Measurements from ENCODE around the gene SEMG2. TPM values are rescaled to one million over a fixed set of nuclear protein-coding genes. Genes with fewer than 3 reads are reported as not detected.

The SEMG2 gene
- total RNA-seq, 1 experiment from 2014 or later = not detected

- Histone ChIP-seq H3K79me2 (ENCODE audit: insufficient read depth, low read length) (no peaks in the 10 kb centered on the region), H3K4me3 (replicated peaks in 1 of 2; ENCODE audit: low read depth in 1 of 2, low read length in 2 of 2) (no peak overlapping the region), H3K27me3 (ENCODE audit: insufficient read depth, low read length) (peaks cover 13% of the 10 kb centered on the region; the same call in 1 of the 2 replicates), H2AFZ (ENCODE audit: low read depth, low read length, poor library complexity, severe bottlenecking) (no peak overlapping the region), H3K9me2 (ENCODE audit: insufficient read depth) (no peaks in the 10 kb centered on the region), H3K9me3 (ENCODE audit: control insufficient read depth in 1 of 2, insufficient read depth in 1 of 2, low read depth in 1 of 2, low read length in 2 of 2) (no peaks in the 10 kb centered on the region), H4K20me1 (ENCODE audit: insufficient read depth) (no peaks in the 10 kb centered on the region), H3K9ac (ENCODE audit: low read length) (no peak overlapping the region), H3K36me3 (ENCODE audit: control insufficient read depth in 1 of 2, insufficient read depth in 2 of 2, low read length in 2 of 2) (no peaks in the 10 kb centered on the region), H3K4me1 (ENCODE audit: control insufficient read depth in 1 of 2, insufficient read depth in 2 of 2, low read length in 2 of 2) (no peaks in the 10 kb centered on the region), H3K4me2 (ENCODE audit: low read length) (no peak overlapping the region), H3K27ac (ENCODE audit: low read depth, low read length) (no peak overlapping the region)
- DNase-seq (ENCODE audit: low read depth, low spot score) = no peak
- ChIA-PET CTCF (interaction anchor here (0.6 to 1.9 kb wide), 3 partner anchors 8 to 188 kb away, joined by 3 to 5 read pairs (median 4); no protein-coding TSS in a partner anchor), RAD21 (ENCODE audit: low non-redundant PET in 1 of 2, low total read pairs in 2 of 2, uncharacterized antibody in 2 of 2, unreplicated experiment in 2 of 2) (no interaction called here), POLR2A (no interaction called here)
- TF ChIP-seq CTCF (IDR thresholded peaks at IDR 0.05 in 2 of 3, conservative IDR thresholded peaks at IDR 0.05 in 1 of 3; ENCODE audit: borderline replicate concordance in 1 of 3, insufficient read depth in 1 of 3, low read depth in 2 of 3, low read length in 2 of 3) = no peak
- TF ChIP-seq, protein P1, sequence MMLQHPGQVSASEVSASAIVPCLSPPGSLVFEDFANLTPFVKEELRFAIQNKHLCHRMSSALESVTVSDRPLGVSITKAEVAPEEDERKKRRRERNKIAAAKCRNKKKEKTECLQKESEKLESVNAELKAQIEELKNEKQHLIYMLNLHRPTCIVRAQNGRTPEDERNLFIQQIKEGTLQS (IDR thresholded peaks at IDR 0.05) = no peak
- no peak for TF ChIP-seq RAD21 (IDR thresholded peaks at IDR 0.05; ENCODE audit: low read depth)
- TF ChIP-seq, protein P2, sequence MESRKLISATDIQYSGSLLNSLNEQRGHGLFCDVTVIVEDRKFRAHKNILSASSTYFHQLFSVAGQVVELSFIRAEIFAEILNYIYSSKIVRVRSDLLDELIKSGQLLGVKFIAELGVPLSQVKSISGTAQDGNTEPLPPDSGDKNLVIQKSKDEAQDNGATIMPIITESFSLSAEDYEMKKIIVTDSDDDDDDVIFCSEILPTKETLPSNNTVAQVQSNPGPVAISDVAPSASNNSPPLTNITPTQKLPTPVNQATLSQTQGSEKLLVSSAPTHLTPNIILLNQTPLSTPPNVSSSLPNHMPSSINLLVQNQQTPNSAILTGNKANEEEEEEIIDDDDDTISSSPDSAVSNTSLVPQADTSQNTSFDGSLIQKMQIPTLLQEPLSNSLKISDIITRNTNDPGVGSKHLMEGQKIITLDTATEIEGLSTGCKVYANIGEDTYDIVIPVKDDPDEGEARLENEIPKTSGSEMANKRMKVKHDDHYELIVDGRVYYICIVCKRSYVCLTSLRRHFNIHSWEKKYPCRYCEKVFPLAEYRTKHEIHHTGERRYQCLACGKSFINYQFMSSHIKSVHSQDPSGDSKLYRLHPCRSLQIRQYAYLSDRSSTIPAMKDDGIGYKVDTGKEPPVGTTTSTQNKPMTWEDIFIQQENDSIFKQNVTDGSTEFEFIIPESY (IDR thresholded peaks at IDR 0.05; ENCODE audit: extremely low read depth, insufficient replicate concordance, low read length) = no peak
- no peak for TF ChIP-seq CBX3 (IDR thresholded peaks at IDR 0.05; ENCODE audit: low read depth)
- TF ChIP-seq SRF (IDR thresholded peaks at IDR 0.05; ENCODE audit: low read depth) = no peak
- TF ChIP-seq EZH2 (IDR thresholded peaks at IDR 0.05) = no peak
- no peak for TF ChIP-seq SP1 (IDR thresholded peaks at IDR 0.05; ENCODE audit: low read depth)
- TF ChIP-seq, protein P3, sequence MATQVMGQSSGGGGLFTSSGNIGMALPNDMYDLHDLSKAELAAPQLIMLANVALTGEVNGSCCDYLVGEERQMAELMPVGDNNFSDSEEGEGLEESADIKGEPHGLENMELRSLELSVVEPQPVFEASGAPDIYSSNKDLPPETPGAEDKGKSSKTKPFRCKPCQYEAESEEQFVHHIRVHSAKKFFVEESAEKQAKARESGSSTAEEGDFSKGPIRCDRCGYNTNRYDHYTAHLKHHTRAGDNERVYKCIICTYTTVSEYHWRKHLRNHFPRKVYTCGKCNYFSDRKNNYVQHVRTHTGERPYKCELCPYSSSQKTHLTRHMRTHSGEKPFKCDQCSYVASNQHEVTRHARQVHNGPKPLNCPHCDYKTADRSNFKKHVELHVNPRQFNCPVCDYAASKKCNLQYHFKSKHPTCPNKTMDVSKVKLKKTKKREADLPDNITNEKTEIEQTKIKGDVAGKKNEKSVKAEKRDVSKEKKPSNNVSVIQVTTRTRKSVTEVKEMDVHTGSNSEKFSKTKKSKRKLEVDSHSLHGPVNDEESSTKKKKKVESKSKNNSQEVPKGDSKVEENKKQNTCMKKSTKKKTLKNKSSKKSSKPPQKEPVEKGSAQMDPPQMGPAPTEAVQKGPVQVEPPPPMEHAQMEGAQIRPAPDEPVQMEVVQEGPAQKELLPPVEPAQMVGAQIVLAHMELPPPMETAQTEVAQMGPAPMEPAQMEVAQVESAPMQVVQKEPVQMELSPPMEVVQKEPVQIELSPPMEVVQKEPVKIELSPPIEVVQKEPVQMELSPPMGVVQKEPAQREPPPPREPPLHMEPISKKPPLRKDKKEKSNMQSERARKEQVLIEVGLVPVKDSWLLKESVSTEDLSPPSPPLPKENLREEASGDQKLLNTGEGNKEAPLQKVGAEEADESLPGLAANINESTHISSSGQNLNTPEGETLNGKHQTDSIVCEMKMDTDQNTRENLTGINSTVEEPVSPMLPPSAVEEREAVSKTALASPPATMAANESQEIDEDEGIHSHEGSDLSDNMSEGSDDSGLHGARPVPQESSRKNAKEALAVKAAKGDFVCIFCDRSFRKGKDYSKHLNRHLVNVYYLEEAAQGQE (IDR thresholded peaks at IDR 0.05; ENCODE audit: low read depth) = no peak
- no peak for TF ChIP-seq JUND (IDR thresholded peaks at IDR 0.05)
- intact Hi-C loops (cut with micrococcal nuclease) = no loop called here
- no peak for ATAC-seq
- BruUV-seq (replicated peaks) = no TSS peak
These were observed 17.0 kb downstream of the SEMG2 start for GRCh38 chr20:45238139-45238538.
